Stimulated activated effector memory CD8-positive, alpha-beta T cell treated with anti-CD3 and anti-CD28 coated beads, Interleukin-12 subunit alpha, Interleukin-12 subunit beta, amount 100 ng/mL, for 72 hours (primary cell): Measurements from ENCODE around the gene MRPL53.
"Not testable (repeated sequence)": the region's sequence is repeated elsewhere in the genome, so short reads cannot be mapped to it uniquely, and the experiment has no call there.

ENCODE experiments used
- ATAC-seq: fragments of 150-1000 bp; cut with Tn5 transposase; 2 replicates; pipeline ENCODE4 v1.10.0; 2021
- DNase-seq, 2 donors: peaks; one replicate each; pipeline ENCODE4 v3.0.0; 2021 to 2022; ENCODE audit warnings: low spot score in 2 of 2
- H3K27ac Mint-ChIP-seq: one replicate; pipeline ENCODE4 v1.8.0; 2022; ENCODE audit warnings: mild to moderate bottlenecking, mixed read lengths
- H3K36me3 Mint-ChIP-seq: one replicate; pipeline ENCODE4 v1.8.0; 2022; ENCODE audit warnings: mild to moderate bottlenecking, mixed read lengths
- H3K4me1 Mint-ChIP-seq: one replicate; pipeline ENCODE4 v1.8.0; 2022; ENCODE audit warnings: mixed read lengths
- H3K4me3 Mint-ChIP-seq: one replicate; pipeline ENCODE4 v1.8.0; 2022; ENCODE audit warnings: mild to moderate bottlenecking, mixed read lengths
- H3K9me3 Mint-ChIP-seq: one replicate; pipeline ENCODE4 v1.8.0; 2022; ENCODE audit warnings: mixed read lengths

The MRPL53 gene

DNA sequence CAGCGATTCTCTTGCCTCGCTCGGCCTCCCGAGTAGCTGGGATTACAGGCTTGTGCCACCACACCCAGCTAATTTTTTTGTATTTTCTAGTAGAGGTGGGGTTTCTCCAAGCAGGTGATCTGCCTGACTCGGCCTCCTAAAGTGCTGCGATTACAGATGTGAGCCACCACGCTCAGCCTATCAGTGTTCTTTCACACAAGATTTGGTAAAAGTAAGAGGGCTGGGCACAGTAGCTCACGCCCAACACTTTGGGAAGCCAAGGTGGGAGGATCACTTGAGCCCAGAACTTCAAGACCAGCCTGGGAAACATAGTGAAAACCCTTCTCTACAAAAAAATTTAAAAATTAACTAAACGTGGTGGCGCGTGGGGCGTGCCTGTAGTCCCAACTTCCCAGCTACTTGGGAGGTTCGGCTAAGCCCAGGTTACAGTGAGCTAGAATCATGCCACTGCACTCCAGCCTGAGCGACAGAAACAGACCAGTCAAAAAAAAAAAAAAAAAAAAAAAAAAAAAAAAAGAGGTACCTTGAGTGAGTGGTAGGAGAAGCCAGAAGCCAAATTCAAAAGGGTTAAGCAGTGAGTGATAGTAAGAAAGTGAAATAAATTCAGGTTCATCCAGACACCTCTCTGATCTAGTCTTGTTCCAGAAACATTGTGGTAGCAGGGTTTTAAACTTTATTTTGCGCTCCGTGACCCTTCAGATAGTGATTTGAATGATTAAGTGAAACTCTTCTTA lies 981 bp downstream of the MRPL53 start:
- Mint-ChIP-seq H3K36me3 (peaks cover 56% of the 10 kb centered on the region), H3K4me3 (peak overlapping the region; percentile 97)
- ATAC-seq: peak; percentile 4

DNA sequence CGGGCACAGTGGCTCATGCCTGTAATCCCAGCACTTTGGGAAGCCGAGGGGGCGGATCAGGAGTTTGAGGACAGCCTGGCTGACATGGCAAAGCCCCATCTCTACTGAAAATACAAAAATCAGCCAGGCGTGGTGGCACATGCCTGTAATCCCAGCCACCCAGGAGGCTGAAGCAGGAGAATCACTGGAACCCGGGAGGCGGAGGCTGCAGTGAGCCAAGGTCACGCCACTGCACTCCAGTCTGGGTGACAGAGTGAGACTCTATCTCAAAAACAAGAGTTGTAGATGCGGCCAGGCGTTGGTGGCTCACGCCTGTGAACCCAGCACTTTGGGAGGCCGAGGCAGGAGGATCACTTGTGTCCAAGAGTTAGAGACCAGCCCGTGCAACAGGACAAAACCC lies 1.7 kb downstream of the MRPL53 start:
- H3K4me3 Mint-ChIP-seq: peak overlapping the region; percentile 97
- peaks cover 56% of the 10 kb centered on the region for H3K36me3 Mint-ChIP-seq
- peak overlapping the region; percentile 83 for H3K27ac Mint-ChIP-seq
- DNase-seq, H3K9me3 Mint-ChIP-seq, ATAC-seq: not testable (repeated sequence)
- H3K4me1 Mint-ChIP-seq: peaks cover 27% of the 10 kb centered on the region

More for the DNA sequence above, 981 bp downstream of the MRPL53 start:
- H3K4me1 Mint-ChIP-seq: peaks cover 27% of the 10 kb centered on the region
- H3K27ac Mint-ChIP-seq: peak overlapping the region; percentile 97
- DNase-seq: no peak
- no peaks in the 10 kb centered on the region for H3K9me3 Mint-ChIP-seq

DNA sequence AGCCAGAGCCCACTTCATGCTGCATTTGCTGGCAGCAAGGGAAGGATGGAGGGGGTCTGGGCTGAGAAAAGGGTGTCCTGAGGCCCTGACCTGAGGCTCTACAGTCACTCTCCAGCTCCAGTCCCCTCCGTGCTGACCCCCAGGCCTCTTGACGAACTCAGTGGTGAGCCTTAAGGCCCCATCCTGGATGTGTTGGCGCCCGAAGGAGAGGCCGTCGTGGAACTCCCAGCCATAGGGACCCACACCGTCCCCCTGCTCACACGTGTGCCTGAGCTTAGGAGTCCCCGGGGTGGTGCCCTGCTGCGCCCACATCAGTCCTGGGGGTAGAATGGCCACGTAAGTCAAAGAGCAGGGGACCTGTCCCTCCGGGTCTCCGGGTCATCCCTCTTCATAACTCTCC lies 8.1 kb downstream of the MRPL53 start:
- H3K9me3 Mint-ChIP-seq: no peaks in the 10 kb centered on the region
- H3K4me3 Mint-ChIP-seq: peak overlapping the region; percentile 97
- no peak for DNase-seq
- peaks cover 51% of the 10 kb centered on the region for H3K36me3 Mint-ChIP-seq
- peaks cover 25% of the 10 kb centered on the region for H3K4me1 Mint-ChIP-seq
- peak overlapping the region; percentile 98 for H3K27ac Mint-ChIP-seq
- ATAC-seq: no peak

DNA sequence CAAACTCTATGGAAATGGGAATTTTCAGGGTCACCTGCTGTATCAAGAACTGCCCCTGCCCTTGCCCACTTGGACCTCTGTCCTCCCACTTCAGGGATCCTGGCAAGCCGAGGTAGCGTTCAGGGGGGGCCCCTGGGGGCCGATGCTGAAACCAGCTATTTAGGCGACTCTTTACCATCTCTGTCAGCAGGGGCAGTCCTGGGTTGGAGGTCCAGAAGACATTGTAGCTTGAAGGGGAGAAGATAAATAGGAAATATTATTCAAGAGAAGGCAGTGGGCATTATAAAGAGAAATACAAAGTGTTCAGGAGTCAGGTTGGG lies 9.7 kb downstream of the MRPL53 start:
- ATAC-seq (no peak), DNase-seq (no peak)
- Mint-ChIP-seq H3K36me3 (peaks cover 68% of the 10 kb centered on the region), H3K27ac (peak overlapping the region; percentile 86), H3K9me3 (no peaks in the 10 kb centered on the region), H3K4me3 (peak overlapping the region; percentile 97), H3K4me1 (peaks cover 40% of the 10 kb centered on the region)

DNA sequence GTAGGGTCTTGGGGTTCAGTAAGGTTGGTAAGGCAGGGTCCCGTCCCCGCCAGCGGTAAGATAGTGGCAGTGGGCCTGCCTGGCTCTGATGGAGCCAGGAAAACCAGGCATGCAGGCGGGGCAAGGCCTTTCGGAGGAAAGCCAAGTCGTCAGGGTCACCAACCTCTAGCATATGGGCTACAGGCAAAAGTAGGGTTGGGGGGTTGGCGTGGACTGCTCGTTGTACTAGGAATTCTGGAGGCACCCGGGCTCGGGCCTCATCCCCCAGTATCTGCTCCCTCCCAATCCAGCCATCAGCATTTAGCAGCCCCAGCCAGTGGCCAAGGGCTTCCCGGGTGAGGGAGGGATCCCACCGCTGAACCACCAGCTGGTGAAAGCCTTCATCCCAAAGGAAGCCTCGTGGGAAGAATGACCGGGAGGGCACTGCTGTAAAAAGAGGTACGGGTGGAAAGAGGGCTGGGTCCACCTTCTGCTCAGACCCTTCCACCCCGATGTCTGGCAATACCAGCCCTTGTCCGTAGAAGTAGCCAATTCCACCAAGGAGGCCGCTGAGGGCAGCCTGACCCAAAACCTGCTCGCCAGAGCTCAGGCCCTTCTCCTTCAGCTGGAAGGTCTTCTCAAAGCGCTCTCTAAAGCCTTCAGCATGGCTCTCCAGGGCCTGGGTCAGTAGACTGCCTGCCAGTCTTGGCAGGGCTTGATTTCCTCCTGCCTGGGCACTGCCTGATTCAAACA lies 10.3 kb downstream of the MRPL53 start:
- Mint-ChIP-seq H3K9me3 (no peaks in the 10 kb centered on the region), H3K4me1 (peaks cover 45% of the 10 kb centered on the region), H3K36me3 (peaks cover 73% of the 10 kb centered on the region), H3K27ac (peak overlapping the region; percentile 86), H3K4me3 (peak overlapping the region; percentile 97)
- DNase-seq (no peak), ATAC-seq (no peak)

DNA sequence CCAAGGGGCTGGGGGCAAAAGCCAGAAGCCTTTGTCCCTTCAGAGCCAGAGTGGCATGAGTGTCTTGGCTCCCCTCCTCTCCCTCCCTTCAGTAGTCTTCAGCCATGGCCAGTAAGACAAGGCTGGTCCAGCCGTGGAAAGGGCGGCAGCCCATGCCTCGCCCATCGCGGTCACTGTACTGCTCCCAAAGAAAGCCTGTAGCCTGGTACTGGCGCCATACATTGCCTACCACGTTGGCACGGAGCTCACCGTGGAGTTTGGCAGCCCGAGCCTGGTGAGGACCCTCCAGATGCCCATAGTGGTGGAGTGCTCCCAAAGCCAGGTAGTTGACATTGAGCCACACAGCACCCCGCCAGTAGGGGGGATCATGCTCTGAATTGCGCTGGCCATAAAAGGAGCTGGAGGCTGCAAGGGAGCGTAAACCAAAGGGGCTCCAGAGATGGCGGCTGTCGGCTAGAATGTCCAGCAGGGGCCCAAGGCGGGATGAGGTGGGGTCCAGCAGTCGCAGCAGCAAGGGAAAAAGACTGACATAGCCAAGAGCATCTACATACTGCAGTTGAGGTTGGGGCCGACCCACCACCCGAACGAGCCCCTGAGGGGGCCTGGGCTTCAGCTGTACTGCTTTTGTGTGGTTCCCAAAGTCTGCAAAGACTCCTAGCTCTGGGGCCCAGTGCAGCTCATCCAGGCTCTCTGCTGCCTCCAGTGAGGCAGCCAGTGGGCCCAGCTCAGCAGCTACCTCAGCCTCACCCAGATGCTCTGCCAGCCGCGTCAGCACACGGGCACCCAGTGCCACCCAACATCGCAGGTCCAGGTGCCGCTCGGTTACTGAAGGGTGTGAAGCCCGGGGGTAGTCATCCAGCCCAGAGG lies 11.1 kb downstream of the MRPL53 start:
- H3K4me1 Mint-ChIP-seq: peaks cover 53% of the 10 kb centered on the region

DNA sequence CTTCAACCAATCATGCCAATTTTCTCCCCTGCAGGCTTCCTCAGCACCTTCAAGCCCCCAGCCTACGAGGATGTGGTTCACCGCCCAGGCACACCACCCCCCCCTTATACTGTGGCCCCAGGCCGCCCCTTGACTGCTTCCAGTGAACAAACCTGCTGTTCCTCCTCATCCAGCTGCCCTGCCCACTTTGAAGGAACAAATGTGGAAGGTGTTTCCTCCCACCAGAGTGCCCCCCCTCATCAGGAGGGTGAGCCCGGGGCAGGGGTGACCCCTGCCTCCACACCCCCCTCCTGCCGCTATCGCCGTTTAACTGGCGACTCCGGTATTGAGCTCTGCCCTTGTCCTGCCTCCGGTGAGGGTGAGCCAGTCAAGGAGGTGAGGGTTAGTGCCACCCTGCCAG lies 12.3 kb downstream of the MRPL53 start:
- H3K9me3 Mint-ChIP-seq, DNase-seq, ATAC-seq: not testable (repeated sequence)
- Mint-ChIP-seq H3K27ac (peak overlapping the region; percentile 97), H3K36me3 (peaks cover 91% of the 10 kb centered on the region), H3K4me3 (peak overlapping the region; percentile 98), H3K4me1 (peaks cover 66% of the 10 kb centered on the region)

More for the DNA sequence above, 11.1 kb downstream of the MRPL53 start:
- no peak for DNase-seq
- Mint-ChIP-seq H3K36me3 (peaks cover 81% of the 10 kb centered on the region), H3K27ac (no peak overlapping the region), H3K4me3 (no peak overlapping the region), H3K9me3 (no peaks in the 10 kb centered on the region)
- ATAC-seq: no peak

DNA sequence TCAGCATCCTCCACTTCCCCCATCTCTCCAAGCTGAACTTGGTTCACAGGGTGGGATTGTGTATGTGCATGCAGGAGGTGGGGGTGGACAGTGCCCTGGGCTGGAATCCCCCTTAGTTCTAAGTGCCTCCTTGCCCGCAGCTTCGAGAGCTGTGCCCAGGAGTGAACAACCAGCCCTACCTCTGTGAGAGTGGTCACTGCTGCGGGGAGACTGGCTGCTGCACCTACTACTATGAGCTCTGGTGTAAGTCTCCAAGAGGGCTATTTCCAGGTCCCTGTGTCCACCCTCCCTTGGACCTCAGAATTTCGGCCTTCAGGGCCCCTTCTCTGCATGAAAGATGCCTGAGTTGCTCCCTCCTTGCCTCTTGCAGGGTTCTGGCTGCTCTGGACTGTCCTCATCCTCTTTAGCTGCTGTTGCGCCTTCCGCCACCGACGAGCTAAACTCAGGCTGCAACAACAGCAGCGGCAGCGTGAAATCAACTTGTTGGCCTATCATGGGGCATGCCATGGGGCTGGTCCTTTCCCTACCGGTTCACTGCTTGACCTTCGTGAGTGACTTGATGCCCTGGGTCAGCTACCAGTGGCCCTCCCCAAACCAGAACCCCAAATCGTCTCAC lies 12.9 kb downstream of the MRPL53 start:
- Mint-ChIP-seq H3K27ac (peak overlapping the region; percentile 97), H3K4me3 (peak overlapping the region; percentile 98), H3K36me3 (peaks cover 91% of the 10 kb centered on the region), H3K4me1 (peaks cover 71% of the 10 kb centered on the region)
- not testable (repeated sequence) for ATAC-seq, DNase-seq, H3K9me3 Mint-ChIP-seq

DNA sequence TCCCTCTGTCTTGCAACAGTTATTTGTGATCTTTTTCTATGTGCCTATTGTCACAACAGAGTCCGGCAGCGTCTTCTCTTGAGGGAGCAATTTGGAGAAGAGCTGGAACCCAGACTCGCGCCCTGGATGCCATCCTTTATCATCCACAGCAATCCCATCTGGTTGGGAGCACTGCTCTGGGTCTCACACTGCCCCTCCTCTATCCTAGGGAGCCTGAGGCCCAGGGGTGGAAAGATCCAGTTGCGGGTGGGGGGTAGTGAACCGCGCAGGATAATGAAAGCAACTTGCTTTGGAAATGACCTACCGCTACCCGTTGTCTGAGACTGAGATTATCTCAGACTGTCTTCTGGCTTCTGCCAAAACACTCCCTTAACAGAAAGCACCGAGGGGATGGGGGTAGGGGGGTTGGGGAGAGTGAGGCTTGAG lies 13.5 kb downstream of the MRPL53 start:
- H3K4me1 Mint-ChIP-seq: peaks cover 76% of the 10 kb centered on the region

DNA sequence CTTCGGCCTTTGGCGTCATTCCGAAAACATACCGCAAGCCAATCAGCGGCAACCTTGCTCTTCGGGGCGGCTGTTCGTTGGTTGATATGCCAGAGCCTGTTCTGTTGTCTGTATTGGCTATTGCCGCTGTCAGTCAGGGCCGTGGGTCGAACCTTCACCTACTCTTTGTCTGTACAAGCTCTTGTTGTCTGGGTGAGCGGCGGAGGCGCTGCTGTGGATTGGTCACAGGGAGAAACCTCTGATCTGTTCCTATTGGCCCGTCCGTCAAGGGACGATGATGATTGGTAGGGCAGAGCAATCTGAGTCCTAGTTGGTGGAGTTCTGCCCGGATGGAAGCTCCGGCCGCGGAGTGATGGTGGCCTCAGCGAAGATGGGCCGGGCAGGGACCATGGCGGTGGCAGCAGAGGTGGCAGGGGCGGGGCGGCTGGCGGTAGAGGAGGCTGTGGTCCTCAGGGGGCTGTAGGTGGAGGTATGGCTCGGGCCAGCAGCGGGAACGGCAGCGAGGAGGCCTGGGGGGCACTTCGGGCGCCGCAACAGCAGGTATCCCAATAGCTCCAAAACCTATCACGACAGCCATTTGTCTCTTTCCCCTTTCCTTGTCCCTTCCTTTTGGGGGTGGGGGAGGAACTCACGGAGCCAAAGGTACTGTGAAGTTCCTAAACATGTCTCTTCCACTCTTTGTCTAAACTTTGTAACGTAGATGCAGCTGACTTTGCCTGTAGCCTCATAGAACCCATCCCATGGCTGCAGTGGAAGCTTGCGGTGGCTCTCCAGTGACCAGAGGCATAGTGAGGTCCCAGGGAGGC lies 14.1 kb downstream of the MRPL53 start, which contains the start of gene WBP1:
TSS of gene WBP1 (plus strand) at position 307 of the 806 bp plus-strand sequence. CDS start at position 472, 165 bp downstream.
- ATAC-seq (peak; percentile 89), DNase-seq (peak; percentile 88 to 99)
- no peaks in the 10 kb centered on the region for H3K9me3 Mint-ChIP-seq
- H3K27ac Mint-ChIP-seq: peak within 1 kb of the TSS; percentile 97
- H3K4me3 Mint-ChIP-seq: peak within 1 kb of the TSS; percentile 98
- H3K4me1 Mint-ChIP-seq: peaks cover 76% of the 10 kb centered on the region
- H3K36me3 Mint-ChIP-seq: peaks cover 89% of the 10 kb centered on the region

More for the DNA sequence above, 13.5 kb downstream of the MRPL53 start:
- Mint-ChIP-seq H3K27ac (peak overlapping the region; percentile 97), H3K4me3 (peak overlapping the region; percentile 98), H3K9me3 (no peaks in the 10 kb centered on the region), H3K36me3 (peaks cover 94% of the 10 kb centered on the region)
- no peak for DNase-seq
- no peak for ATAC-seq

DNA sequence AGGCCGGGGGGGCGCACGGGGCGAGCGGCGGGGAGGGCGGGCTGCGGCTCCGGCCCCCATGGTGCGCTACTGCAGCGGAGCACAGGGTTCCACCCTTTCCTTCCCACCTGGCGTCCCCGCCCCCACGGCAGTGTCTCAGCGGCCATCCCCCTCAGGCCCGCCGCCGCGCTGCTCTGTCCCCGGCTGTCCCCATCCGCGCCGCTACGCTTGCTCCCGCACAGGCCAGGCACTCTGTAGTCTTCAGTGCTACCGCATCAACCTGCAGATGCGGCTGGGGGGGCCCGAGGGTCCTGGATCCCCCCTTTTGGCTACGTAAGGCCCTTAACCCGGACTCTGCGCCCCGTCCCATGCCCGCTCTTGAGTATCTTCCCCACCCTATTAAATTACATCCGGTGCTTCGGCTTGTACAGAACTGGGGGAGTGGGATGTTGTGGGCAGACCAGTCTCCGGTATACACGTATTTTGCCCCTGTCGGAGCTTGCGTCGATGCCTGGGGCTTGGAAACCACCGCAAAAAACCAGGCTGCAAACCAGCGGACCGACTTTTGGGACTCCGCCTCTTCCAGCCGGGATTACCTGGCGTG lies 14.8 kb downstream of the MRPL53 start:
- peak; percentile 79 to 93 for DNase-seq
- Mint-ChIP-seq H3K4me3 (peak overlapping the region; percentile 98), H3K27ac (peak overlapping the region; percentile 97), H3K9me3 (no peaks in the 10 kb centered on the region), H3K36me3 (peaks cover 83% of the 10 kb centered on the region), H3K4me1 (peaks cover 76% of the 10 kb centered on the region)
- peak; percentile 61 for ATAC-seq

DNA sequence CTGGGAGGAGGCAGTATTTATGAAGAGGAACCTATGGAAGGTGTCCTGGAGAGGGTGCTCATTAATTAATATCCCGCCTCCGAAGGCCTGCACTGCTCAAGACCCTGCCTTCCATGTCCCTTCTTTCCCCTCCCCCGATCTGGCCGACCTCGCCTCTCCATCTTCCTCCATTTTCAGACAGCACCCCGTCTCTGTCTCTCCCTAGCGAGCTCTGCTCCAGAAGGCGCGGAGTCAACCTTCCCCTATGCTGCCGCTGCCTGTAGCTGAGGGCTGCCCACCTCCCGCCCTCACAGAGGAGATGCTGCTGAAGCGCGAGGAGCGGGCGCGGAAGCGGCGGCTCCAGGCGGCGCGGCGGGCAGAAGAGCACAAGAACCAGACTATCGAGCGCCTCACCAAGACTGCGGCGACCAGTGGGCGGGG lies 15.3 kb downstream of the MRPL53 start:
- peaks cover 78% of the 10 kb centered on the region for H3K4me1 Mint-ChIP-seq
- DNase-seq: peak in 1 of 2 donors; percentile 74
- no peak for ATAC-seq
- H3K9me3 Mint-ChIP-seq: no peaks in the 10 kb centered on the region
- H3K27ac Mint-ChIP-seq: peak overlapping the region; percentile 97
- peak overlapping the region; percentile 98 for H3K4me3 Mint-ChIP-seq
- peaks cover 78% of the 10 kb centered on the region for H3K36me3 Mint-ChIP-seq

DNA sequence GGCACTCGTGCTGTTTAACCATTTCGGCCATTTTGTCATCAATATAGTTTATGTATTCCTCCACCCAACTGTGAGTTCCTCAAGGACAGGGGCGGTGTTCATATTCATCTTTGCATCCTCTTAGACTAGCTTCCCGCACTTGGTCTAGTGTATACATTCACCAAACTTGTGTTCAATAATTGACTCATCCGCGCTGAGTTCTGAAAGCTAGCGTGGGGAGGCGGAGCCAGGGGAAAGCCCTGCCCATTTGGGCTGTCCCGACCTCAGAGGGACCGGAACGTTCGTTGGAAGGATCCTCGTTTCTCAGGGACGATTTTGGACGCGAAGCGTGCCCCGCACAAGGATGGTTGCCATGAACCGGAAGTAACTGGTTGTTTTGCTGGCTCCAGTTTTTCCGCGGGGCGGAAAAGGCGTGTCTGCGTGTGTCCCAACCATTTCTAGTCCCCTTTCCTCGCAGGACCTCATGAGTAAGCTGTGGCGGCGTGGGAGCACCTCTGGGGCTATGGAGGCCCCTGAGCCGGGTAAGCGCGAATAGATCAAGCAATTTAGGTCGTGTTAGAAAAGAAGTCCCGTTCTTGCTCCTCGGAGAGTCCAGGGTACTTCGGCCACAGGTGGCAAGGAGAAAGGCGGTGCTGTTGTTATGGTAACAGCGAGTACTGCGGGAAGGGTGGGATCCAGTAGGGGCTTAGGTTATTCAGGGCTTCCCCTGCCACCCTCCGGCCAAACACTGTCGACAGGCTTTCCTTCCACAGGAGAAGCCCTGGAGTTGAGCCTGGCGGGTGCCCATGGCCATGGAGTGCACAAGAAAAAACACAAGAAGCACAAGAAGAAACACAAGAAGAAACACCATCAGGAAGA lies 17.6 kb downstream of the MRPL53 start, which contains the start of gene INO80B:
TSS of gene INO80B (plus strand) at position 434 of the 858 bp plus-strand sequence. CDS start at position 464, 30 bp downstream.
- Mint-ChIP-seq H3K4me3 (peak within 1 kb of the TSS; percentile 98), H3K36me3 (peaks cover 56% of the 10 kb centered on the region), H3K4me1 (peaks cover 70% of the 10 kb centered on the region), H3K27ac (peak within 1 kb of the TSS; percentile 97), H3K9me3 (no peaks in the 10 kb centered on the region)
- ATAC-seq: peak; percentile 71
- DNase-seq: peak; percentile 98 to 100
